Nephron progenitor cell (in vitro differentiated cells): Measurements from ENCODE around the gene PRDM16.

Experiments used
- DNase-seq: peaks from one replicate; pipeline ENCODE4 v3.0.0; 2021
- H3K27ac Mint-ChIP-seq: 2 replicates; pipeline ENCODE4 v1.8.0; 2021; ENCODE audit warnings: mild to moderate bottlenecking, moderate library complexity, mixed read lengths
- H3K27me3 Mint-ChIP-seq: 2 replicates; pipeline ENCODE4 v1.8.0; 2021; ENCODE audit warnings: mild to moderate bottlenecking, low read depth, mixed read lengths; ENCODE audit not compliant: poor library complexity
- H3K36me3 Mint-ChIP-seq: 2 replicates; pipeline ENCODE4 v1.8.0; 2021; ENCODE audit warnings: low read depth, mixed read lengths
- H3K4me1 Mint-ChIP-seq: 2 replicates; pipeline ENCODE4 v1.8.0; 2021; ENCODE audit warnings: mixed read lengths
- H3K4me3 Mint-ChIP-seq: 2 replicates; pipeline ENCODE4 v1.8.0; 2021; ENCODE audit warnings: mild to moderate bottlenecking, moderate library complexity, mixed read lengths
- H3K9me3 Mint-ChIP-seq: 2 replicates; pipeline ENCODE4 v1.8.0; 2021; ENCODE audit warnings: mild to moderate bottlenecking, moderate library complexity, mixed read lengths
- TF ChIP-seq, protein P1 (sequence below): fragments of 200-600 bp; sonication (generic); IDR thresholded peaks from 2 replicates; pipeline ENCODE4 v1.5.0; 2021; ENCODE audit warnings: antibody characterized with exemption

PRDM16 gene

DNA sequence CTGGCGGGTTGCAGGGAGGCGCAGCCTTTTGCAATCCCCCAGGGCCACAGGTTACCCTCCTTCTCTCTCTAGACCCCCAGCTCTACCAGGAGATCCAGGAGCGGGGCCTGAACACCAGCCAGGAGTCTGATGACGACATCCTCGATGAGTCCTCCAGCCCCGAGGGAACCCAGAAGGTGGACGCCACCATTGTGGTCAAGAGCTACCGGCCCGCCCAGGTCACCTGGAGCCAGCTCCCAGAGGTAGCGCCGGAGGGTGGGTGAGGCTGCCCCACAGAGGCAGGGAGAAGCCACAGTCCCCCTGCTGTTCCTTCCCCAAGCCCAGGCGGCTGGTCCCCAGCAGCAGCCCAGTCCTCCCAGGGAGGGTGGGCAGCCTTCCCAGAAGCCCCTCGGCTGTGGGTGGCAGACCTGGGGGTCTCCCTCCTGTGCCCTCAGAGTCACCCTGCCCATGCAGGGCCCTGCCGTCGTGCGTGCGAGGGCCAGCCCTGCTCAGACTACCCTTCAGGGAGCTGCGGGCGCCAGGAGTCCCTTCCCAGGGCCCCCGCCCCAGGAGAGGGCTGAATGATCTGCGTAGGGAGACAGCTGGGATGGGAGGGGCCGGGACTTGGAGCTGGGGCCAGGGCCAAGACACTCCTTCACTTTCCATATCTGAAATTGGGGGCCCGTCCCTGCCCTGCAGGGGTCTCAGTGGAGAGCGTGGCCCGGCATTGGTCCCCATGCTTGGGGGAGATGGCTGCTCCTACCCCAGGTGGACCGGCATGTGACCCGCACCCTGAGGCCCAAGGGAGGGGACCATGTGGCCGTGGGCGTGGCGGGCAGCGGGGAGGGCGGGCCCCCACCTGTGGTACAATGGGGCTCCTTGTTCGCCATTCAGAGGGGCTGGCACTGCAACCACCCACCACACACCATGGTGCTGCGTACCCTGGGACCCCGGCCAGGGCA, 398.4 kb downstream of the PRDM16 start:
- TF ChIP-seq, protein P1, sequence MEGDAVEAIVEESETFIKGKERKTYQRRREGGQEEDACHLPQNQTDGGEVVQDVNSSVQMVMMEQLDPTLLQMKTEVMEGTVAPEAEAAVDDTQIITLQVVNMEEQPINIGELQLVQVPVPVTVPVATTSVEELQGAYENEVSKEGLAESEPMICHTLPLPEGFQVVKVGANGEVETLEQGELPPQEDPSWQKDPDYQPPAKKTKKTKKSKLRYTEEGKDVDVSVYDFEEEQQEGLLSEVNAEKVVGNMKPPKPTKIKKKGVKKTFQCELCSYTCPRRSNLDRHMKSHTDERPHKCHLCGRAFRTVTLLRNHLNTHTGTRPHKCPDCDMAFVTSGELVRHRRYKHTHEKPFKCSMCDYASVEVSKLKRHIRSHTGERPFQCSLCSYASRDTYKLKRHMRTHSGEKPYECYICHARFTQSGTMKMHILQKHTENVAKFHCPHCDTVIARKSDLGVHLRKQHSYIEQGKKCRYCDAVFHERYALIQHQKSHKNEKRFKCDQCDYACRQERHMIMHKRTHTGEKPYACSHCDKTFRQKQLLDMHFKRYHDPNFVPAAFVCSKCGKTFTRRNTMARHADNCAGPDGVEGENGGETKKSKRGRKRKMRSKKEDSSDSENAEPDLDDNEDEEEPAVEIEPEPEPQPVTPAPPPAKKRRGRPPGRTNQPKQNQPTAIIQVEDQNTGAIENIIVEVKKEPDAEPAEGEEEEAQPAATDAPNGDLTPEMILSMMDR, result no peak
- no peaks in the 10 kb centered on the region for H3K9me3 Mint-ChIP-seq
- peaks cover 25% of the 10 kb centered on the region for H3K4me1 Mint-ChIP-seq
- H3K27me3 Mint-ChIP-seq, result peaks cover 3% of the 10 kb centered on the region
- DNase-seq, result no peak
- H3K4me3 Mint-ChIP-seq, result no peak overlapping the region
- no peaks in the 10 kb centered on the region for H3K36me3 Mint-ChIP-seq
- no peak overlapping the region for H3K27ac Mint-ChIP-seq

DNA sequence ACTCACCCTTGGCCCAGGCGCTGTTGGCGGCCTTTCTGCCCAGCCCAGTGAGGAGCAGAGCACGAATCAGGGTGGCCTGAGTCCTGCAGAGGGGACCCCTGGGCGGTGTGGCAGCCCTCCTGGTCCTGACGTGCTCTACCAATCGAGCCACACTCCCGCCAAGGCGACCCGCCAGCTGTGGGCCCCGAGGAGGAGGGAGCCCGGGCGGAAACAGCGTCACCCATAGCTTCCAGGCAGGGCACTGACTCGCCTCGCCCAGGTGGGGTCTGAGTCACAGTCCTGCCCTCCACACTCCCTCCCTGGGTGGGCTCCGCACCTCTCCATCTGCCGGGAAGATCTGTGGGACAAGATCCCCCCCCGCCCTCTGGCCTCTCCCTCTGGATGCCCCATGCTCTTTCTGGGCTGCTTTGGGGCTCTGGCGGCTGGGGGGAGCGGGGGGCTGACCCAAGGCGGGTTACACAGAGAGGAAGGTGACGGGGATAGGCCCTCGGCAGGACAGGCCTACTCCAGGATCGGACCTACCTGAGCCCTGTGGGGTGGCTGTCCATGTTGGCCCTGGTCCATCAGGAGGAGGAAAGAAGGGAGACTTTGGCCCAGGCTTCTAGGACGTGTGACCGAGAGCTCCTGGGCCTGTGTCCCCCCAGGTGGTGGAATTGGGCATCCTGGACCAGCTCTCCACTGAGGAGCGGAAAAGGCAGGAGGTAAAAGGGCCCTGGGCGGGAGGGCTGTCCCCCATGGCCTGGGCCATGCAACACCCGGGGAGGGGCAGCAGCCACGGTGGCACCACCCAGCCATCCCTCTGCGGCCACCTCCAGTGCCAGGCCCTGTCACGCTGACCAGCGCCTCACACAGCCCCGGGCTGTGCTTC, 399.5 kb downstream of the PRDM16 start:
- Mint-ChIP-seq H3K27ac (no peak overlapping the region), H3K27me3 (peaks cover 3% of the 10 kb centered on the region), H3K36me3 (no peaks in the 10 kb centered on the region), H3K9me3 (no peaks in the 10 kb centered on the region), H3K4me3 (no peak overlapping the region), H3K4me1 (peaks cover 31% of the 10 kb centered on the region)
- TF ChIP-seq, protein P1, result no peak
- DNase-seq, result peak; percentile 3

DNA sequence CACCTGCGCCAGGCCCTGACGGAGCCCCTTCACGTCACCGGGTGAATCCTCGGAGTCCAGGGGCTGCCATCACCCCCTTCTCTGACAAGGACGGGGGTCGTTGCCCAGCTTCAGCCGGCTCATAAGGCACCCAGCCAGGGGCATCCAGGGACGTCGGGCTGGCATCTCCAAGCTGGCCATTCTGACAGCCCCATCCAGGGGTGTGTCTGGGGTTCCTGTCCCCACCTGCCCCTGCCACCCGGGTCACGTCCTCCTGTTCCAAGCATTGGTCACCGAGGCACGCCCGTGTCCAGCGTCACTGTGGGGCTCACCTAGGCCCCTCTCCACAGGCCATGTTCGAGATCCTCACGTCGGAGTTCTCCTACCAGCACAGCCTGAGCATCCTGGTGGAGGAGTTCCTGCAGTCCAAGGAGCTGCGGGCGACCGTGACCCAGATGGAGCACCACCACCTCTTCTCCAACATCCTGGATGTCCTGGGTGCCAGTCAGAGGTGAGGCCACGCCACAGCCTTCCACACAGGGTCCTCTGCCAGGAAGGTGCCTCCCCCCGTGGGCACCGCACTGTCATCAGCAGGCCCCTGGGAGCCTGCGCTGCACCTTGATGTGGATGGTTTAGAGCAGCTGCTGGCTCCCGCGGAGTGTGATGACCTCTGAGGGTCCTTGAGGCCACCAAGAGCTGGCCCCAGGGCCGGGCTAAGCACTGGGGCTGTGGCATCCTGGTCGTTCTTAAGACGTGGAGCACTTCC, 400.3 kb downstream of the PRDM16 start:
- Mint-ChIP-seq H3K27ac (no peak overlapping the region), H3K4me1 (peaks cover 36% of the 10 kb centered on the region), H3K9me3 (no peaks in the 10 kb centered on the region), H3K27me3 (peaks cover 6% of the 10 kb centered on the region), H3K4me3 (no peak overlapping the region), H3K36me3 (peaks cover 5% of the 10 kb centered on the region)
- no peak for DNase-seq
- TF ChIP-seq, protein P1, result no peak

DNA sequence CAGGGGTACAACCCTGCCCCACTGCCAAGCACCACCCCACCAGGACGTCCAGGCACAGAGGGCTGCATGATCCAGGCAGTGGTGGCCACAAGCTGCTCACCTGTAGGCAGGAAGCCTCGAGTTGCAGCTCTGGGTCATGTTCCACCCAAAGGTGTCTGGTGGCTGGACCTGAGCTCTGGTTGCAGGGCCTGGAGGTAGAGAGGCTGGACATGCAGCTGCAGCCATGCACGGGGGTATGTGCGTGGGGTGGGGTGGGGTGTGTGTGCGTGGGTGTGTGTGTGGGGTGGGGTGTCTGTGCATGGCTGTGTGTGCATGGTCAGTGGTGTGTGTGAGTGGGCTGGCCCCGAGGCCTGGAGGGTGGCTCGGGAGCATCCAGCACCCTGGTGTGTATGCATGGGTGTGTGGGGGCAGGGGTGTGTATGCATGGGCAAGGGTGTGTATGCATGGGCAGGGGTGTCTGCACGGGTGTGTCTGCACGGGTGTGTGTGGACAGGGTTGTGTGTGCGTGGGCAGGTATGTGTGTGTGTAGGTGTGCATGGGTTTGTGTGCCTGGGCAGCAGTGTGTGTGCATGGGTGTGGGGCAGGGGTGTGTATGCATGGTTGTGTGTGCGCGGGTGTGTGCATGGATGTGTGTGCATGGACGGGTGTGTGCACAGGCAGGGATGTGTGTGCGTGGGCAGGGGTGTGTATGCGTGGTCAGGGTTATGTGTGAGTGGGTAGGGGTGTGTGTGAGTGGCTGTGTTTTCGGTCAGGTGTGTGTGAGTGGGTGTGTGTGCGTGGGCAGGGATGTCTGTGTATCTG, 401.0 kb downstream of the PRDM16 start:
- TF ChIP-seq, protein P1, result no peak
- DNase-seq, result no peak
- H3K27me3 Mint-ChIP-seq, result peaks cover 6% of the 10 kb centered on the region
- H3K4me1 Mint-ChIP-seq, result peaks cover 36% of the 10 kb centered on the region
- peak overlapping the region; percentile 52 for H3K4me3 Mint-ChIP-seq
- H3K9me3 Mint-ChIP-seq, result no peaks in the 10 kb centered on the region
- H3K27ac Mint-ChIP-seq, result peak overlapping the region; percentile 39
- H3K36me3 Mint-ChIP-seq, result peaks cover 5% of the 10 kb centered on the region
